Nephron progenitor cell (in vitro differentiated cells): ENCODE measurements around the gene JUN.

ENCODE experiments used
- DNase-seq: peaks from one replicate; pipeline ENCODE4 v3.0.0; 2021
- H3K27ac Mint-ChIP-seq: 2 replicates; pipeline ENCODE4 v1.8.0; 2021; ENCODE audit warnings: mild to moderate bottlenecking, moderate library complexity, mixed read lengths
- H3K27me3 Mint-ChIP-seq: 2 replicates; pipeline ENCODE4 v1.8.0; 2021; ENCODE audit warnings: mild to moderate bottlenecking, low read depth, mixed read lengths; ENCODE audit not compliant: poor library complexity
- H3K36me3 Mint-ChIP-seq: 2 replicates; pipeline ENCODE4 v1.8.0; 2021; ENCODE audit warnings: low read depth, mixed read lengths
- H3K4me1 Mint-ChIP-seq: 2 replicates; pipeline ENCODE4 v1.8.0; 2021; ENCODE audit warnings: mixed read lengths
- H3K4me3 Mint-ChIP-seq: 2 replicates; pipeline ENCODE4 v1.8.0; 2021; ENCODE audit warnings: mild to moderate bottlenecking, moderate library complexity, mixed read lengths
- H3K9me3 Mint-ChIP-seq: 2 replicates; pipeline ENCODE4 v1.8.0; 2021; ENCODE audit warnings: mild to moderate bottlenecking, moderate library complexity, mixed read lengths
- CTCF ChIP-seq: fragments of 200-600 bp; sonication (generic); IDR thresholded peaks from 2 replicates; pipeline ENCODE4 v1.5.0; 2021; ENCODE audit warnings: antibody characterized with exemption

JUN gene

GRCh38 chr1:58813361-58813760, 29.5 kb upstream of the JUN start:
- DNase-seq: no peak
- Mint-ChIP-seq H3K27ac (no peak overlapping the region), H3K4me1 (peaks cover 29% of the 10 kb centered on the region), H3K36me3 (no peaks in the 10 kb centered on the region), H3K9me3 (no peaks in the 10 kb centered on the region), H3K27me3 (peaks cover 7% of the 10 kb centered on the region), H3K4me3 (no peak overlapping the region)
- TF ChIP-seq CTCF: no peak

- TF ChIP-seq CTCF: no peak
- peaks cover 29% of the 10 kb centered on the region for H3K4me1 Mint-ChIP-seq
- H3K27ac Mint-ChIP-seq: no peak overlapping the region
- no peak for DNase-seq
- H3K4me3 Mint-ChIP-seq: no peak overlapping the region
- peaks cover 7% of the 10 kb centered on the region for H3K27me3 Mint-ChIP-seq
- H3K9me3 Mint-ChIP-seq: no peaks in the 10 kb centered on the region
- H3K36me3 Mint-ChIP-seq: no peaks in the 10 kb centered on the region
These were observed 29.1 kb upstream of the JUN start for GRCh38 chr1:58812926-58813325.

- Mint-ChIP-seq H3K27me3 (peaks cover 7% of the 10 kb centered on the region), H3K4me1 (peaks cover 29% of the 10 kb centered on the region), H3K36me3 (no peaks in the 10 kb centered on the region), H3K4me3 (no peak overlapping the region), H3K9me3 (no peaks in the 10 kb centered on the region), H3K27ac (no peak overlapping the region)
- TF ChIP-seq CTCF: no peak
- DNase-seq: no peak
These were observed 28.6 kb upstream of the JUN start for GRCh38 chr1:58812468-58812867.

DNA sequence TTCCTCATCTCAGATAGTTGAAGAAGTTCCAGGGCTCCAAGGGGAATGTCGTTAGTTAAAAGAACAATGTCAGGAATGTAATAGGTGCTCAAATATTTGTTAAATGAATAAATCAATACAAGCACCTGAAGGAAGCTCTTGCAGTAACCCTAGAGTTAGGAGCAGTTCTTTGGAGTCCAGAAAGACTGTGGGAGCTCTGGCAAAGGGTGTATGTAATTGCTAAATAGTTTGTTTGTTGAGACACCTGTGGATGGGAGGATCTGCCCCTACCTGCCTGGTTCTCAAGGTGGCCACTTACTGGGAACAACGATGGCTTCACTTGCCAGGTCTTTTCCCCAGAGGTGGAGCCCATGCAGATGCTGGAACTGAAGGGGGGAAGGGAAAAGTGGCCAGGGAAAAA, 27.5 kb upstream of the JUN start:
- no peak overlapping the region for H3K27ac Mint-ChIP-seq
- H3K36me3 Mint-ChIP-seq: no peaks in the 10 kb centered on the region
- TF ChIP-seq CTCF: no peak
- H3K4me3 Mint-ChIP-seq: no peak overlapping the region
- peaks cover 7% of the 10 kb centered on the region for H3K27me3 Mint-ChIP-seq
- H3K9me3 Mint-ChIP-seq: no peaks in the 10 kb centered on the region
- DNase-seq: no peak
- H3K4me1 Mint-ChIP-seq: peaks cover 29% of the 10 kb centered on the region

DNA sequence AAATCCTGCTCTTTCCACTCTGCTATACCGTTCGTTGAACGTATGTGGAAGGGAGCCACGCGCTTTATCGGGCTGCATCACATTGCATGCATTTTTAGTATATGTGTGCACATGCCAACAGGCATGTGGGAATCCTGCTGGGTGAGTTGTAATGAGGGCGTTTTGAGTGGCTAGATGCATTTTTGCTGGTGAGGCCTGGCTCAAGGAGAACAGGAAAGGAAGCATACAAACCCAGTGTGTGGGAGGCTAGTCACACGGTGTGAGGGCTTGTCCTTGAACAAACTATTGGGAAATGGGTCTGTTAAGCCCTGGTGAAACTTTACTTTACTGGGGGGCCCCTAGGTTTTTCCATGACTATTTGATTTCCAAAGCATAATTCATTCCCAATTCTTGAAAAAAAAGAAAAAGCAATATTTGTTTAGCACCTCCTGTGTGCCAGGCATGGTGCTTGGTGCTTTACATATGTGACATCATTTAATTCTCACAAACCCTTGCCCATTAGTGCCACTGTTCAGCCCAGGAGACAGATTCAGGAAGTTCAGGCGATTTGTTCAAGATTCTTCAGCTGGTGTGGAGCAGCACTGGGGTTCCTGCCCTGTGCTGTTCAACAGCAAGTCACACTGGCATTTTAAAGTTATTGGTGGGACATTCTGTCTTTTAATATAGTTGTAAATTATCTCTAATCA, 25.6 kb upstream of the JUN start:
- Mint-ChIP-seq H3K9me3 (no peaks in the 10 kb centered on the region), H3K4me1 (peaks cover 25% of the 10 kb centered on the region), H3K4me3 (no peak overlapping the region), H3K27me3 (peaks cover 7% of the 10 kb centered on the region), H3K27ac (no peak overlapping the region), H3K36me3 (no peaks in the 10 kb centered on the region)
- DNase-seq: no peak
- no peak for TF ChIP-seq CTCF

DNA sequence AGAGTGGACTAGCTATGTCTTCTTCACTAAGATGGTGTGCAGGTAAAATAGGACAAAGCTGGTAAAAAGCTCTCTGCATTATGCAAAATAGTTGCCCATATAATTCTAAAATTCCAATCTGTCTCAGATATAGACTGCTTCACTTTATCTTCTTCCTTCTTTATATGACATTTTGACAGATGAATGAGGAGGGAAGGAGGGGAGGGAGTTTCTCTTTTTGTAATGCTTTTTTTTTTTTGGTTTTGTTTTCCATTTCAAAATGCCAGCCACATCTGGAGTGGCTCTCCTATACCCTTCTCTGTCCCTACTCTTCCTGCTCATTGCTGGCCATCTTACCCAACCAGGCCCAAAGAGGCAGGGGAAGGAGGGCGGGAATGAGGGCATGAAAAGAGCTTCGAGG, 24.2 kb upstream of the JUN start:
- Mint-ChIP-seq H3K36me3 (no peaks in the 10 kb centered on the region), H3K27me3 (peaks cover 7% of the 10 kb centered on the region), H3K9me3 (no peaks in the 10 kb centered on the region), H3K27ac (no peak overlapping the region), H3K4me3 (no peak overlapping the region), H3K4me1 (peaks cover 17% of the 10 kb centered on the region)
- no peak for TF ChIP-seq CTCF
- no peak for DNase-seq
